H1 (cell line): ENCODE data around the gene HS3ST5. TPM values are rescaled to one million over a fixed set of nuclear protein-coding genes. Genes with fewer than 3 reads are reported as not detected.

Experiments
- CTCF ChIA-PET: fragments of 300-600 bp; sonication (Branson Sonifier 250); formaldehyde crosslinking; loops from one replicate; lab custom pipeline; 2021; ENCODE audit not compliant: partially characterized antibody; lab: Charles Lee
- POLR2A ChIA-PET: fragments of 300-600 bp; sonication (Branson Sonifier 250); formaldehyde crosslinking; loops from one replicate; lab custom pipeline; 2021; ENCODE audit warnings: inconsistent platforms; ENCODE audit not compliant: partially characterized antibody; lab: Charles Lee
- DNase-seq, 2 experiments: peaks; one replicate each; pipeline versions ENCODE4 v3.0.0 to v3.0.0-alpha.2; 2010 to 2022; ENCODE audit warnings: low spot score in 2 of 2, low read depth in 1 of 2, mixed read lengths in 1 of 2
- FAIRE-seq: peaks from 2 replicates; lab custom pipeline; 2011; peaks lifted over from hg19 to GRCh38; lab: Jason Lieb, UNC
- H2AFZ ChIP-seq: 2 replicates; pipeline ENCODE4 v1.8.1; 2012; ENCODE audit warnings: low read length, inconsistent platforms
- H2AK5ac ChIP-seq: 2 replicates; pipeline ENCODE4 v1.6.1; 2013; ENCODE audit warnings: low read depth, low read length
- H2BK120ac ChIP-seq: replicated peaks from 2 replicates; pipeline ENCODE3; 2013; ENCODE audit warnings: low read depth, low read length, inconsistent platforms
- H2BK12ac ChIP-seq: 2 replicates; pipeline ENCODE4 v1.6.1; 2013; ENCODE audit warnings: low read depth, low read length
- H2BK15ac ChIP-seq: 2 replicates; pipeline ENCODE4 v1.6.1; 2013; ENCODE audit warnings: low read length
- H2BK20ac ChIP-seq: 2 replicates; pipeline ENCODE4 v1.6.1; 2013; ENCODE audit warnings: low read length
- H2BK5ac ChIP-seq: 2 replicates; pipeline ENCODE4 v1.6.1; 2013; ENCODE audit warnings: low read depth, low read length
- H3K14ac ChIP-seq: 2 replicates; pipeline ENCODE4 v1.6.1; 2013; ENCODE audit warnings: inconsistent platforms; ENCODE audit not compliant: insufficient read length
- H3K18ac ChIP-seq: 2 replicates; pipeline ENCODE4 v1.6.1; 2013; ENCODE audit warnings: low read length; ENCODE audit errors: extremely low read depth
- H3K23ac ChIP-seq: 2 replicates; pipeline ENCODE4 v1.6.1; 2013; ENCODE audit warnings: inconsistent platforms; ENCODE audit not compliant: insufficient read length
- H3K23me2 ChIP-seq: 2 replicates; pipeline ENCODE4 v1.6.1; 2013; ENCODE audit warnings: low read depth, low read length
- H3K27ac ChIP-seq: 2 replicates; pipeline ENCODE4 v1.6.1; 2011; ENCODE audit warnings: low read depth, low read length, inconsistent platforms
- H3K27me3 ChIP-seq, 4 experiments: replicated peaks in 1 of 4; 1 replicate in 1 of 4; 2 replicates in 3 of 4; pipeline versions ENCODE4 v1.6.1 to v1.8.1; 2011 to 2013; ENCODE audit warnings: low read length in 3 of 4, mild to moderate bottlenecking in 3 of 4, inconsistent platforms in 2 of 4, mixed read lengths in 2 of 4, moderate library complexity in 1 of 4; ENCODE audit not compliant: control insufficient read depth in 3 of 4, insufficient read depth in 3 of 4; ENCODE audit errors: extremely low read depth in 1 of 4
- H3K36me3 ChIP-seq, 4 experiments: 2 replicates each; pipeline versions ENCODE4 v1.6.1 to v1.8.1; 2011 to 2013; ENCODE audit warnings: mild to moderate bottlenecking in 4 of 4, low read length in 3 of 4, moderate library complexity in 2 of 4, control low read depth in 1 of 4, inconsistent platforms in 1 of 4; ENCODE audit not compliant: insufficient read depth in 4 of 4, control insufficient read depth in 2 of 4
- H3K4ac ChIP-seq: replicated peaks from 2 replicates; pipeline ENCODE3; 2013; ENCODE audit warnings: low read length, low read depth, mixed read lengths, inconsistent platforms; ENCODE audit not compliant: insufficient read length
- H3K4me1 ChIP-seq, 4 experiments: replicated peaks in 1 of 4; 1 replicate in 1 of 4; 2 replicates in 3 of 4; pipeline versions ENCODE4 v1.6.1 to v1.8.1; 2011 to 2013; ENCODE audit warnings: low read length in 3 of 4, inconsistent platforms in 2 of 4, mixed read lengths in 1 of 4; ENCODE audit not compliant: insufficient read depth in 4 of 4, control insufficient read depth in 3 of 4
- H3K4me2 ChIP-seq, 2 experiments: 2 replicates each; pipeline versions ENCODE4 v1.6.1 to v1.8.1; 2011 to 2013; ENCODE audit warnings: low read depth in 2 of 2, low read length in 2 of 2, control low read depth in 1 of 2, inconsistent platforms in 1 of 2, mild to moderate bottlenecking in 1 of 2; ENCODE audit not compliant: insufficient read depth in 1 of 2
- H3K4me3 ChIP-seq, 4 experiments: fragments of 200-600, 300-600 bp in 1 of 4; sonication (generic), shearing (Covaris generic), sonication (Bioruptor Twin) in 1 of 4; 2 replicates each; pipeline versions ENCODE4 v1.5.1 to v1.8.1; 2011 to 2016; ENCODE audit warnings: low read length in 4 of 4, low read depth in 3 of 4, control low read depth in 2 of 4, inconsistent platforms in 2 of 4, mild to moderate bottlenecking in 2 of 4, mixed read lengths in 1 of 4, moderate library complexity in 1 of 4; ENCODE audit not compliant: insufficient read depth in 2 of 4; ENCODE audit errors: extremely low read depth in 1 of 4
- H3K56ac ChIP-seq: replicated peaks from 2 replicates; pipeline ENCODE3; 2013; ENCODE audit warnings: low read depth, mild to moderate bottlenecking, mixed read lengths, low read length, inconsistent platforms; ENCODE audit not compliant: insufficient read length
- H3K79me1 ChIP-seq: 2 replicates; pipeline ENCODE4 v1.6.1; 2013; ENCODE audit warnings: low read depth, low read length, control low read depth
- H3K79me2 ChIP-seq, 2 experiments: 2 replicates each; pipeline versions ENCODE4 v1.6.1 to v1.8.1; 2012 to 2013; ENCODE audit warnings: low read length in 2 of 2, mild to moderate bottlenecking in 2 of 2, inconsistent platforms in 1 of 2; ENCODE audit not compliant: insufficient read depth in 2 of 2, control insufficient read depth in 1 of 2
- H3K9ac ChIP-seq, 4 experiments: replicated peaks in 1 of 4; 1 replicate in 1 of 4; 2 replicates in 3 of 4; pipeline versions ENCODE4 v1.6.1 to v1.8.1; 2011 to 2013; ENCODE audit warnings: low read depth in 3 of 4, low read length in 3 of 4, control low read depth in 2 of 4, mild to moderate bottlenecking in 2 of 4, moderate library complexity in 2 of 4, inconsistent platforms in 1 of 4; ENCODE audit errors: extremely low read depth in 1 of 4
- H3K9me3 ChIP-seq, 2 experiments: 2 replicates each; pipeline versions ENCODE4 v1.6.1 to v1.8.1; 2012 to 2013; ENCODE audit warnings: mild to moderate bottlenecking in 2 of 2, moderate library complexity in 2 of 2, control low read depth in 1 of 2, inconsistent platforms in 1 of 2, low read depth in 1 of 2, low read length in 1 of 2, mixed read lengths in 1 of 2; ENCODE audit not compliant: insufficient read depth in 2 of 2
- H4K20me1 ChIP-seq, 2 experiments: replicated peaks in 1 of 2; 2 replicates each; pipeline versions ENCODE3 to v1.8.1; 2011 to 2013; ENCODE audit warnings: inconsistent platforms in 2 of 2, low read length in 2 of 2, mild to moderate bottlenecking in 1 of 2; ENCODE audit not compliant: insufficient read depth in 2 of 2, control insufficient read depth in 1 of 2
- H4K5ac ChIP-seq: 2 replicates; pipeline ENCODE4 v1.6.1; 2013; ENCODE audit warnings: low read length, low read depth, mixed read lengths, inconsistent platforms; ENCODE audit not compliant: insufficient read length
- H4K8ac ChIP-seq: 2 replicates; pipeline ENCODE4 v1.8.0; 2013; ENCODE audit warnings: mild to moderate bottlenecking, moderate library complexity, low read length, inconsistent platforms; ENCODE audit not compliant: insufficient read depth; ENCODE audit errors: extremely low read depth
- H4K91ac ChIP-seq: replicated peaks from 2 replicates; pipeline ENCODE3; 2013; ENCODE audit warnings: low read length, mixed read lengths, inconsistent platforms; ENCODE audit not compliant: insufficient read length
- BCL11A ChIP-seq, 2 experiments: IDR thresholded peaks; one replicate each; pipeline ENCODE4 v1.6.1; 2011; ENCODE audit warnings: low read depth in 2 of 2, low read length in 2 of 2, mild to moderate bottlenecking in 2 of 2
- CBX5 ChIP-seq: fragments of 300-800, 300-1000 bp; sonication (generic); IDR thresholded peaks from 2 replicates; pipeline ENCODE4 v1.7.1; 2016; ENCODE audit warnings: antibody characterized with exemption, low read length, low read depth
- EP300 ChIP-seq, 2 experiments: IDR thresholded peaks; 1 replicate in 1 of 2; 2 replicates in 1 of 2; pipeline ENCODE4 v1.6.1; 2011 to 2012; ENCODE audit warnings: low read depth in 2 of 2, low read length in 2 of 2, mild to moderate bottlenecking in 2 of 2, borderline replicate concordance in 1 of 2, inconsistent platforms in 1 of 2, moderate library complexity in 1 of 2
- HDAC2 ChIP-seq, 2 experiments: fragments of 300-600 bp in 1 of 2; sonication (generic) in 1 of 2; IDR thresholded peaks; 2 replicates each; pipeline ENCODE4 v1.6.1; 2011 to 2012; ENCODE audit warnings: low read depth in 2 of 2, low read length in 2 of 2, mild to moderate bottlenecking in 2 of 2, moderate library complexity in 2 of 2, borderline replicate concordance in 1 of 2, inconsistent platforms in 1 of 2
- KDM5A ChIP-seq: fragments of 200-600 bp; IDR thresholded peaks from 2 replicates; pipeline ENCODE4 v1.7.1; 2012; ENCODE audit warnings: mild to moderate bottlenecking, low read length, inconsistent platforms, mixed read lengths
- MAFK ChIP-seq: IDR thresholded peaks from 2 replicates; pipeline ENCODE4 v1.6.1; 2012; ENCODE audit warnings: low read depth, mild to moderate bottlenecking, improper control_type of control experiment, low read length
- PHF8 ChIP-seq: fragments of 200-600 bp; sonication (generic); conservative IDR thresholded peaks from 2 replicates; pipeline ENCODE4 v1.7.1; 2012; ENCODE audit warnings: low read depth, mild to moderate bottlenecking, inconsistent platforms, low read length, moderate library complexity
- RBBP5 ChIP-seq: IDR thresholded peaks from 2 replicates; pipeline ENCODE4 v1.7.1; 2012; ENCODE audit warnings: low read depth, mild to moderate bottlenecking, inconsistent platforms, low read length, moderate library complexity, borderline replicate concordance
- SIX5 ChIP-seq: IDR thresholded peaks from 2 replicates; pipeline ENCODE4 v1.6.1; 2011; ENCODE audit warnings: mild to moderate bottlenecking, low read depth, low read length
- SRF ChIP-seq: IDR thresholded peaks from 2 replicates; pipeline ENCODE4 v1.6.1; 2011; ENCODE audit warnings: mild to moderate bottlenecking, low read depth, low read length, moderate library complexity
- TCF12 ChIP-seq: IDR thresholded peaks from 2 replicates; pipeline ENCODE4 v1.6.1; 2011; ENCODE audit warnings: low read depth, mild to moderate bottlenecking, low read length
- WGBS, 2 experiments: shearing (Covaris generic) in 1 of 2; methylation state at CpG; one replicate each; pipeline versions ENCODE4 v1.1.6 to v1.1.7; 2013 to 2015; ENCODE audit warnings: low lambda C conversion rate in 2 of 2, mixed read lengths in 2 of 2, inconsistent platforms in 1 of 2, low coverage in 1 of 2, missing lambda C conversion rate in 1 of 2; ENCODE audit not compliant: insufficient replicate concordance in 2 of 2, insufficient coverage in 1 of 2, insufficient read length in 1 of 2; ENCODE audit errors: extremely low coverage in 1 of 2, missing lambda C conversion rate in 1 of 2; 5-methylcytosine and 5-hydroxymethylcytosine counted together
- polyA plus RNA-seq, 7 experiments: library from polyadenylated mRNA; depleted of rRNA in 3 of 7; stranded (reverse) in 5 of 7; unstranded in 2 of 7; fragments of >200 nt in 5 of 7; fragments of 200-250 nt in 2 of 7; gene quantifications; 1 replicate in 5 of 7; 2 replicates in 1 of 7; 4 replicates in 1 of 7; pipeline versions ENCODE4 v1.2.1 to v1.2.3, GENCODE V29; 2011 to 2013; ENCODE audit warnings: missing spikeins in 2 of 7, mixed read lengths in 2 of 7
- total RNA-seq: library from RNA; stranded (reverse); fragmentation: NEBNext Ultra II Directional; extraction: Animal tissue kit (Norgen Biotek cat#: 25700); gene quantifications from 2 replicates; pipeline ENCODE4 v1.2.1, GENCODE V29; 2021
- TF ChIP-seq, protein P1 (sequence below): IDR thresholded peaks from 2 replicates; pipeline ENCODE4 v1.6.1; 2012; ENCODE audit warnings: low read length, inconsistent platforms

Gene HS3ST5
- total and polyA plus RNA-seq, 2 of the 8 experiments (the other 6 are each of a cell fraction or from before 2014, with no cell fraction given) = 1.2 to 9.9 TPM

DNA sequence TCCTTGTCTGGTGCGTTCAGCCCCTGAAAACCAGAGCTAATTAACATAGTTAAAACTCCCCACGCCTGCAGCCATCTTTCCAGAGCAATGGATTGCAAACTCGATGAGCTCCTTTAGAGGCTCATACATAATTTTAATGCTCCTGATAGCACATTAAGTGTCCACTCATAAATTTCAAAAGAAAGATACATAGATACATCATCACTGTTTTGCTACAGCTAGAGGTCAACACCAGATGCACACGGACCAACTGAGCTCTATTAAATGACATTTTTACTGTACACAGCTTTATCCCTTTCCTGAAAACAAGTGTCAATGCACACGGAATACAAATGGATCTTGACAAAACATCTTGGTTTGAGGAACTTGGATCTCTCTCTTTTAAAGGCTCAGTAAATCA is 280.6 kb downstream of the HS3ST5 start:
- H3K27ac ChIP-seq = no peak overlapping the region
- H3K36me3 ChIP-seq = peaks cover 0 to 3% (median 0%) of the 10 kb centered on the region in 4 experiments; a peak in 1 of 8 replicates
- no peak overlapping the region for H2AFZ ChIP-seq
- H3K18ac ChIP-seq = no peak overlapping the region
- H3K14ac ChIP-seq = no peak overlapping the region
- no peak overlapping the region for H4K8ac ChIP-seq
- H3K9me3 ChIP-seq = no peaks in the 10 kb centered on the region
- no peak overlapping the region for H3K4ac ChIP-seq
- ChIA-PET POLR2A (interaction anchor here (1.0 to 1.2 kb wide), 3 partner anchors 9 to 84 kb away, joined by 3 to 4 read pairs (median 3); no protein-coding TSS in a partner anchor), CTCF (interaction anchor here (0.6 to 6.9 kb wide), 14 partner anchors 9 to 125 kb away, joined by 3 to 37 read pairs (median 4); no protein-coding TSS in a partner anchor)
- H3K4me1 ChIP-seq = no peaks in the 10 kb centered on the region
- H2AK5ac ChIP-seq = no peak overlapping the region
- H3K79me1 ChIP-seq = no peaks in the 10 kb centered on the region
- no peak overlapping the region for H3K56ac ChIP-seq
- H2BK120ac ChIP-seq = no peak overlapping the region
- no peak overlapping the region for H2BK20ac ChIP-seq
- H2BK15ac ChIP-seq = no peak overlapping the region
- H3K79me2 ChIP-seq = no peaks in the 10 kb centered on the region
- no peak overlapping the region for H3K4me3 ChIP-seq
- no peak overlapping the region for H2BK5ac ChIP-seq
- 89% methylated on average over 5 of the region's 5 CpGs; no CpG with 5 or more reads in 1 of the 2 experiments for WGBS, 2 experiments
- DNase-seq = no peak
- no peaks in the 10 kb centered on the region for H3K27me3 ChIP-seq
- H3K4me2 ChIP-seq = no peak overlapping the region
- no peak overlapping the region for H2BK12ac ChIP-seq
- H3K9ac ChIP-seq = no peak overlapping the region
- no peak overlapping the region for H4K91ac ChIP-seq
- H3K23me2 ChIP-seq = no peaks in the 10 kb centered on the region; the same call in 1 of the 2 replicates
- FAIRE-seq = no peak
- no peak overlapping the region for H4K5ac ChIP-seq
- no peak overlapping the region for H3K23ac ChIP-seq
- no peaks in the 10 kb centered on the region for H4K20me1 ChIP-seq
- TF ChIP-seq EP300 (IDR thresholded peaks at IDR 0.05; ENCODE audit: borderline replicate concordance in 1 of 2, low read depth in 2 of 2, low read length in 2 of 2) (no peak), RBBP5 (no peak), SIX5 (no peak), SRF (no peak), TCF12 (no peak), BCL11A (IDR thresholded peaks at IDR 0.05; ENCODE audit: low read depth in 2 of 2, low read length in 2 of 2) (no peak), PHF8 (no peak), CBX5 (no peak), KDM5A (no peak), HDAC2 (IDR thresholded peaks at IDR 0.05; ENCODE audit: borderline replicate concordance in 1 of 2, low read depth in 2 of 2, low read length in 2 of 2) (no peak), MAFK (no peak)
- TF ChIP-seq, protein P1, sequence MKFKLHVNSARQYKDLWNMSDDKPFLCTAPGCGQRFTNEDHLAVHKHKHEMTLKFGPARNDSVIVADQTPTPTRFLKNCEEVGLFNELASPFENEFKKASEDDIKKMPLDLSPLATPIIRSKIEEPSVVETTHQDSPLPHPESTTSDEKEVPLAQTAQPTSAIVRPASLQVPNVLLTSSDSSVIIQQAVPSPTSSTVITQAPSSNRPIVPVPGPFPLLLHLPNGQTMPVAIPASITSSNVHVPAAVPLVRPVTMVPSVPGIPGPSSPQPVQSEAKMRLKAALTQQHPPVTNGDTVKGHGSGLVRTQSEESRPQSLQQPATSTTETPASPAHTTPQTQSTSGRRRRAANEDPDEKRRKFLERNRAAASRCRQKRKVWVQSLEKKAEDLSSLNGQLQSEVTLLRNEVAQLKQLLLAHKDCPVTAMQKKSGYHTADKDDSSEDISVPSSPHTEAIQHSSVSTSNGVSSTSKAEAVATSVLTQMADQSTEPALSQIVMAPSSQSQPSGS = no peak
